GM18861 (cell line): ENCODE results near the gene PEX26.

Experiments
- ATAC-seq: cut with Tn5 transposase; IDR thresholded peaks from one replicate; pipeline ENCODE4 v1.9.1; 2021; ENCODE audit not compliant: unreplicated experiment

Gene PEX26

DNA sequence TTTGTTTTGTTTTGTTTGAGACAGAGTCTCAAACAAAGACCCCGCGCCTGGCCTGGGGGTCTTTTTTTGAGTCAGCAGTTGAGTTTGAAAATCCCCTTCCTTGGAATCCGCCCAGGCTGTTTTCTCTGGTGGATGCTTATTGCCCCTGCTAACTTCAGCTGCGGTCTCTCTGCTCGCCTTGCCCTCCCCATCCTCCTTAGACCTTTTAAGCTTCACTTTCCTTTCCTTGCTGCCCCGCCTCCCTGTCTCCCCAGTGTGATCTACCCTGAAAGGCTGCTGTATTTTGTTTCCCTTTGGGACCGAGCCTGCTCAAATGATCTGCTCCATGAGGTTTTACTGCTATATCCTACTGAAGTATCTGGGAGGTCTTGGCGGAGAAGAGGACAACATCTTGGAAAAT is 74.7 kb downstream of the PEX26 start:
- no peak for ATAC-seq

DNA sequence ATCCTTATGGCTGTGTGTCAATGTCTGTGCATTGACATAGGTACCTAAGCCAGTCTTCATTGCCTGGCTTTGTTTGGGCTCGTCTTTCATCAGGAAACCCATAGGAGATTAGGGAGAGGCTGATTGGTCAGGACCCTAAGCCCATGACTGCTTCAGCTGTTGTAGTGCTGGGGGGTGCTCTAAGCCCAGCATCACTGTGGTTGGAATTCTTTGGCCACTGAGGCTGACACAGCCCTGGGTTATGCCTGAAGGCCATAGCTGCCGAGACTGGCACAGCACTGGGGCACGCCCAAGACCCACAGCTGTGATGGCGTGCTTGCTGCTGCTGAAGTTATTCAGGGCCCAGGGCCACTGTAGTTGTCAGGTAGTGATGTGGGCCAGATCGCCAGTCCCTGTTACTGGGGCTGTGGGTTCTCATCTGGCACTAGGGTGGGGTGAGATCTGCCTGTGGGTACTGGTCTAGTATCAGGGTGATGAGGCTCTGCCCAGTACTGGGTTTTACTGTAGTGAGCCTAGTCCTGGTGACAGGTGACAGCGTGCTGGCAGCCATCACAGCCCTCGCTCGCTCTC is 77.1 kb downstream of the PEX26 start:
- ATAC-seq, result no peak
